Adrenal gland (tissue), 12 donors: ENCODE data around the gene CHST10. TPM values are rescaled to one million over a fixed set of nuclear protein-coding genes. Genes with fewer than 3 reads are reported as not detected.

ENCODE experiments used
- DNase-seq, 7 donors: peaks; one replicate each; pipeline ENCODE4 v3.0.0-alpha.2; 2019 to 2020
- H3K27ac ChIP-seq, 5 donors: fragments of 200-600 bp; sonication (generic) in 4 of 5; 1 replicate in 3 of 5; 2 replicates in 2 of 5; pipeline versions ENCODE4 v1.5.1 to v1.8.0; 2016 to 2020; ENCODE audit warnings: mild to moderate bottlenecking in 1 of 5
- H3K27me3 ChIP-seq: fragments of 200-600 bp; 2 replicates; pipeline ENCODE4 v1.8.0; 2021
- H3K36me3 ChIP-seq, 2 donors: fragments of 200-600 bp; replicated peaks in 1 of 2; 1 replicate in 1 of 2; 2 replicates in 1 of 2; pipeline versions ENCODE4 v1.5.1 to v1.8.0; 2018 to 2022
- H3K4me1 ChIP-seq, 2 donors: fragments of 200-600 bp; replicated peaks in 1 of 2; 1 replicate in 1 of 2; 2 replicates in 1 of 2; pipeline versions ENCODE4 v1.5.1 to v1.8.0; 2018 to 2021
- H3K4me3 ChIP-seq, 4 donors: fragments of 200-600 bp; sonication (generic) in 3 of 4; one replicate each; pipeline ENCODE4 v1.5.1; 2016 to 2018
- H3K9me3 ChIP-seq, 3 donors: fragments of 200-600 bp; sonication (generic) in 1 of 3; replicated peaks in 1 of 3; 1 replicate in 2 of 3; 2 replicates in 1 of 3; pipeline versions ENCODE4 v1.5.1 to v1.8.0; 2016 to 2021
- CTCF ChIP-seq, 6 experiments: fragments of 450-650 bp in 4 of 6; fragments of 200-600 bp in 2 of 6; sonication (generic) in 1 of 6; IDR thresholded peaks; 1 replicate in 5 of 6; 2 replicates in 1 of 6; pipeline versions ENCODE4 v1.5.1 to v1.8.0; 2016 to 2021; ENCODE audit warnings: antibody characterized with exemption in 6 of 6, mild to moderate bottlenecking in 2 of 6, moderate library complexity in 1 of 6
- POLR2A ChIP-seq, 2 donors: fragments of 450-650 bp; IDR thresholded peaks; one replicate each; pipeline ENCODE4 v1.6.1; 2017; ENCODE audit warnings: antibody characterized with exemption in 2 of 2, mild to moderate bottlenecking in 2 of 2, moderate library complexity in 1 of 2
- WGBS, 4 donors: extraction: QIAGEN DNeasy Blood & Tissue Kit in 2 of 4; methylation state at CpG; one replicate each; pipeline versions ENCODE4 v1.1.5 to v1.1.7; 2013 to 2017; 5-methylcytosine and 5-hydroxymethylcytosine counted together
- intact Hi-C, 2 donors: fragments of 100-400 bp; cut with DNase I; formaldehyde crosslinking; loops; one replicate each; pipeline versions ENCODE4 v1.14.1 to v1.15.0; 2022 to 2023
- polyA plus RNA-seq, 3 donors: library from polyadenylated mRNA; stranded (reverse); fragments of 200-250 nt in 2 of 3; fragments of 350-450 nt in 1 of 3; fragmentation: Illumina TruSeq in 1 of 3; extraction: RNeasy Lipid Tissue Mini Kit (QIAGEN cat#74804) in 1 of 3; gene quantifications; one replicate each; pipeline ENCODE4 v1.2.3, GENCODE V29; 2013 to 2014
- total RNA-seq, 9 donors: library from RNA; depleted of rRNA in 4 of 9; stranded (reverse); fragments of >200 nt in 4 of 9; fragments of 120-200 nt in 1 of 9; fragmentation: NEBNext Ultra II Directional in 1 of 9; extraction: Animal tissue kit (Norgen Biotek cat#: 25700) in 1 of 9; gene quantifications; one replicate each; pipeline versions ENCODE4 v1.1.0 to v1.2.4, GENCODE V29; 2013 to 2023
- donor health status: healthy with polysubstance abuse.
- donor health status: Bipolar disorder and iron deficiency.
- donor health status: DM: yes; HTN: yes; CAD: no.
- donor health status: DM: no; HTN: no; CAD: no.
- donor health status: DM: no; HTN: no; CAD: no.
- donor health status: DM: yes; HTN: yes; CAD: no.

The CHST10 gene
- total and polyA plus RNA-seq, 12 donors = 5.6 to 18.4 (median 10.0) TPM

GRCh38 chr2:100426384-100426720 lies 8.9 kb upstream of the CHST10 start:
- no peak for TF ChIP-seq CTCF (IDR thresholded peaks at IDR 0.05)
- TF ChIP-seq POLR2A (IDR thresholded peaks at IDR 0.05) = no peak
- Histone ChIP-seq H3K4me1 (no peaks in the 10 kb centered on the region), H3K4me3 (no peak overlapping the region), H3K27ac (no peak overlapping the region), H3K36me3 (no peaks in the 10 kb centered on the region), H3K9me3 (peaks cover 0 to 4% (median 0%) of the 10 kb centered on the region in 3 donors), H3K27me3 (no peaks in the 10 kb centered on the region)
- 81 to 88% (median 86%) methylated on average over 14 to 18 of the region's 18 CpGs for WGBS, 4 donors
- intact Hi-C loops = no loop called here
- DNase-seq = no peak

GRCh38 chr2:100425573-100426383 lies 8.3 kb upstream of the CHST10 start:
- H3K27ac ChIP-seq = no peak overlapping the region
- no peak for DNase-seq
- TF ChIP-seq POLR2A (IDR thresholded peaks at IDR 0.05) (no peak), CTCF (IDR thresholded peaks at IDR 0.05) (no peak)
- WGBS, 4 donors = 80 to 86% (median 83%) methylated on average over 15 of the region's 15 CpGs
- H3K4me3 ChIP-seq = no peak overlapping the region
- intact Hi-C loops = no loop called here
- no peaks in the 10 kb centered on the region for H3K27me3 ChIP-seq
- no peaks in the 10 kb centered on the region for H3K4me1 ChIP-seq
- peaks cover 0 to 4% (median 0%) of the 10 kb centered on the region in 3 donors for H3K9me3 ChIP-seq
- H3K36me3 ChIP-seq = no peaks in the 10 kb centered on the region

GRCh38 chr2:100425107-100425506 lies 7.6 kb upstream of the CHST10 start:
- no peak overlapping the region for H3K4me3 ChIP-seq
- WGBS, 4 donors = 47 to 79% (median 68%) methylated on average over 4 of the region's 4 CpGs

More at GRCh38 chr2:100425107-100425506, 7.6 kb upstream of the CHST10 start:
- no peak overlapping the region for H3K27ac ChIP-seq
- no peak for DNase-seq
- no peaks in the 10 kb centered on the region for H3K36me3 ChIP-seq
- TF ChIP-seq CTCF (IDR thresholded peaks at IDR 0.05) = no peak
- TF ChIP-seq POLR2A (IDR thresholded peaks at IDR 0.05) = no peak
- intact Hi-C loops = no loop called here
- H3K27me3 ChIP-seq = no peaks in the 10 kb centered on the region
- H3K4me1 ChIP-seq = no peaks in the 10 kb centered on the region
- no peaks in the 10 kb centered on the region for H3K9me3 ChIP-seq
